Loucy (cell line): Measurements from ENCODE around the gene FADS3.

Source experiments
- H2AFZ ChIP-seq: fragments of 200-600 bp; sonication (generic); 2 replicates; pipeline ENCODE4 v1.6.0; 2016; ENCODE audit warnings: antibody characterized with exemption, mild to moderate bottlenecking, low read length, moderate library complexity
- H3F3A ChIP-seq: fragments of 200-600 bp; 2 replicates; pipeline ENCODE4 v1.6.0; 2016; ENCODE audit warnings: antibody characterized with exemption, low read depth, mild to moderate bottlenecking
- H3K27me3 ChIP-seq: fragments of 200-600 bp; sonication (generic); 2 replicates; pipeline ENCODE4 v1.6.1; 2014; ENCODE audit warnings: low read length, mild to moderate bottlenecking; ENCODE audit not compliant: insufficient read depth, poor library complexity, severe bottlenecking
- H3K36me3 ChIP-seq: fragments of 200-600 bp; sonication (generic); 2 replicates; pipeline ENCODE4 v1.6.1; 2016; ENCODE audit warnings: low read length; ENCODE audit not compliant: insufficient read depth
- H3K4me1 ChIP-seq: fragments of 200-600 bp; sonication (generic); 2 replicates; pipeline ENCODE4 v1.5.1; 2014; ENCODE audit warnings: low read length, mild to moderate bottlenecking; ENCODE audit not compliant: insufficient read depth, poor library complexity, severe bottlenecking
- H3K4me2 ChIP-seq: fragments of 200-600 bp; sonication (generic); 2 replicates; pipeline ENCODE4 v1.6.0; 2014; ENCODE audit warnings: antibody characterized with exemption, low read length, low read depth, mild to moderate bottlenecking; ENCODE audit not compliant: poor library complexity, severe bottlenecking
- H3K4me3 ChIP-seq: fragments of 200-600 bp; sonication (generic); 2 replicates; pipeline ENCODE4 v1.5.1; 2014; ENCODE audit warnings: low read length, mild to moderate bottlenecking, mixed read lengths; ENCODE audit not compliant: poor library complexity, severe bottlenecking
- H3K79me2 ChIP-seq: fragments of 200-600 bp; sonication (generic); 2 replicates; pipeline ENCODE4 v1.6.1; 2014; ENCODE audit warnings: low read length; ENCODE audit not compliant: insufficient read depth
- H3K9ac ChIP-seq: fragments of 200-600 bp; sonication (generic); 2 replicates; pipeline ENCODE4 v1.6.0; 2014; ENCODE audit warnings: mild to moderate bottlenecking, low read depth, low read length, moderate library complexity; ENCODE audit not compliant: poor library complexity, severe bottlenecking
- H3K9me2 ChIP-seq: fragments of 200-600 bp; sonication (generic); replicated peaks from 2 replicates; pipeline ENCODE4 v1.6.1; 2016; ENCODE audit warnings: low read depth, low read length, mixed read lengths
- H3K9me3 ChIP-seq: fragments of 200-600 bp; sonication (generic); 2 replicates; pipeline ENCODE4 v1.6.1; 2014; ENCODE audit warnings: mild to moderate bottlenecking, antibody characterized with exemption, low read length, low read depth; ENCODE audit not compliant: insufficient read depth
- H4K20me1 ChIP-seq: fragments of 200-600 bp; sonication (generic); 2 replicates; pipeline ENCODE4 v1.6.0; 2014; ENCODE audit warnings: antibody characterized with exemption, low read length, mild to moderate bottlenecking; ENCODE audit not compliant: insufficient read depth, poor library complexity, severe bottlenecking
- EZH2phosphoT487 ChIP-seq: fragments of 200-600 bp; IDR thresholded peaks from 2 replicates; pipeline ENCODE4 v1.6.1; 2018; ENCODE audit warnings: antibody characterized with exemption, mild to moderate bottlenecking, moderate library complexity, borderline replicate concordance
- TF ChIP-seq, protein P1 (sequence below): fragments of 200-600 bp; sonication (generic); conservative IDR thresholded peaks from 2 replicates; pipeline ENCODE4 v1.5.1; 2014; ENCODE audit warnings: mild to moderate bottlenecking, antibody characterized with exemption, low read length

Gene FADS3

DNA sequence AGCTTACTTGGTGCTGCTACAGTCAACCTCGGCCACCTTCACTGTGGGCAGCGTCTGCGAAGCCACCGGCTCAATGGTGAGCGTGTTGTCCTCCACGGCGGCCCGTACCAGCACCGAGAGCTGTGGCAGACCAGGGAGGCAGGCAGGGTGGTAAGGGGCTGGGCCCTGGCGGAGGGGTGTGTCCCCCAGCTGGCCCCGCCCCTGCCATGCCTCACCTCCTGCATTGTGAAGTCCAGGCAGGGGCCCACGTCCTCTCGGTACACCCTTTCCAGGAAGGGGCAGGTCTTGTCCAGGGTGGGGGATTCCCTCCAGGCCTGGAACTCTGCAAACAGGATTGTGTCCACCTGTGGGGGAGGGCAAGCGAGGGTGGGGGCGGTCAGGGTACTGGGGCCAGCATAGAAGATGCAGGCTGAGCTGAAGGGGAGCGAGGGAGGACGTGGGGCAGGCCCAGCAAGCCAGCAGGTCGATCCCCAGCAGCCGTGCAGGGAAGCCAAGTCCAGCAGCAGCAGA, 13.2 kb upstream of the FADS3 start:
- Histone ChIP-seq H4K20me1 (no peaks in the 10 kb centered on the region), H2AFZ (no peak overlapping the region), H3K9ac (no peak overlapping the region), H3K9me3 (no peaks in the 10 kb centered on the region), H3K36me3 (no peaks in the 10 kb centered on the region), H3K9me2 (no peaks in the 10 kb centered on the region), H3K4me2 (no peak overlapping the region), H3K79me2 (no peaks in the 10 kb centered on the region), H3K4me1 (peaks cover 5% of the 10 kb centered on the region), H3K27me3 (no peaks in the 10 kb centered on the region), H3F3A (no peaks in the 10 kb centered on the region), H3K4me3 (no peak overlapping the region)
- TF ChIP-seq, protein P1, sequence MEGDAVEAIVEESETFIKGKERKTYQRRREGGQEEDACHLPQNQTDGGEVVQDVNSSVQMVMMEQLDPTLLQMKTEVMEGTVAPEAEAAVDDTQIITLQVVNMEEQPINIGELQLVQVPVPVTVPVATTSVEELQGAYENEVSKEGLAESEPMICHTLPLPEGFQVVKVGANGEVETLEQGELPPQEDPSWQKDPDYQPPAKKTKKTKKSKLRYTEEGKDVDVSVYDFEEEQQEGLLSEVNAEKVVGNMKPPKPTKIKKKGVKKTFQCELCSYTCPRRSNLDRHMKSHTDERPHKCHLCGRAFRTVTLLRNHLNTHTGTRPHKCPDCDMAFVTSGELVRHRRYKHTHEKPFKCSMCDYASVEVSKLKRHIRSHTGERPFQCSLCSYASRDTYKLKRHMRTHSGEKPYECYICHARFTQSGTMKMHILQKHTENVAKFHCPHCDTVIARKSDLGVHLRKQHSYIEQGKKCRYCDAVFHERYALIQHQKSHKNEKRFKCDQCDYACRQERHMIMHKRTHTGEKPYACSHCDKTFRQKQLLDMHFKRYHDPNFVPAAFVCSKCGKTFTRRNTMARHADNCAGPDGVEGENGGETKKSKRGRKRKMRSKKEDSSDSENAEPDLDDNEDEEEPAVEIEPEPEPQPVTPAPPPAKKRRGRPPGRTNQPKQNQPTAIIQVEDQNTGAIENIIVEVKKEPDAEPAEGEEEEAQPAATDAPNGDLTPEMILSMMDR: no peak
- no peak for TF ChIP-seq EZH2phosphoT487

DNA sequence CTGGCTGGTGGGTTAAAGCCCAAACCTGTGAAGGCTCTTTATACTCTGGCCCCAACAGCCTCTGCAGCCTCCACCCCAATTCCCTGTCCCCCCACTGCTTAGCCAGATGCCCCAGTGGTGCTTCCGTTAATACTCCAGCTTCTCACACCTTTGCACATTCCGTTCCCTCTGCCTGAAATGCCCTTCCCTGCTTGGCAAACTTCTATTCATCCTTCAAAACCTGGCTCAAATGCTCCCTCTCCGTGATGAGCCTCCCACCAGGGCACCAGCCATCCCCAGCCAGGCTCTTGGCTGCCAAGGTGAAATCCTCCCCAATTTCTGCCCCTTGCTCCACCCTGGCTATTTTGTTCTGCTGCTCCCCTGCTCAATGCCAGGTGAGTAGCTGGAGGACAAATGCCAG, 12.5 kb upstream of the FADS3 start:
- Histone ChIP-seq H3F3A (no peaks in the 10 kb centered on the region), H3K4me1 (peaks cover 3% of the 10 kb centered on the region), H3K9me2 (no peaks in the 10 kb centered on the region), H4K20me1 (no peaks in the 10 kb centered on the region), H3K79me2 (no peaks in the 10 kb centered on the region), H3K4me2 (no peak overlapping the region), H3K27me3 (no peaks in the 10 kb centered on the region), H2AFZ (no peak overlapping the region), H3K36me3 (no peaks in the 10 kb centered on the region), H3K9me3 (no peaks in the 10 kb centered on the region), H3K4me3 (no peak overlapping the region), H3K9ac (no peak overlapping the region)
- TF ChIP-seq, protein P1: no peak
- no peak for TF ChIP-seq EZH2phosphoT487

DNA sequence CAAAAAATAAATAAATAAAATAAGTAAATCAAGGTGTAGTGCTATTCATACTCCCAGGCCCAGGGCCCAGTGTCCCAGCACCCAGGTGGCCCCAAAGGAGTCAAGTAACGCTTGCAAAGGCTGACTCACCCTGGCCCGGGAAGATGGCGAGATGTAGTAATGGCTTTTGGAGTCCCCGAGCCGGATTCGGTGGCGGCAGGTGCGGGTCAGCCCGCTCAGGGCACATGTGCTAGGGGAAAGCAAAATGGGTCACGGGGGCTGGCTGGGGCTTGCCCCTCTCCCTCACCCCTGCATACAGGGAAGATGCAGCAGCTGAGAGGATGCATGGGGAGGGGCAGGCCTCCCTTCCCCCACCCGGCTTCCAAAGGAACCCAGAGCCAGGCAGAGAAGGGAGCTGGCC, 11.0 kb upstream of the FADS3 start:
- H3K4me2 ChIP-seq: no peak overlapping the region
- no peaks in the 10 kb centered on the region for H3K27me3 ChIP-seq
- H3K9ac ChIP-seq: no peak overlapping the region
- no peaks in the 10 kb centered on the region for H3K9me3 ChIP-seq
- no peaks in the 10 kb centered on the region for H3K9me2 ChIP-seq
- H4K20me1 ChIP-seq: no peaks in the 10 kb centered on the region
- no peak for TF ChIP-seq EZH2phosphoT487
- TF ChIP-seq, protein P1: no peak
- H3K4me3 ChIP-seq: no peak overlapping the region
- no peaks in the 10 kb centered on the region for H3K36me3 ChIP-seq
- no peaks in the 10 kb centered on the region for H3F3A ChIP-seq
- no peak overlapping the region for H2AFZ ChIP-seq
- no peaks in the 10 kb centered on the region for H3K4me1 ChIP-seq
- no peaks in the 10 kb centered on the region for H3K79me2 ChIP-seq
